ENCODE data around the gene POU2F1. TPM values are rescaled to one million over a fixed set of nuclear protein-coding genes. Genes with fewer than 3 reads are reported as not detected.

The POU2F1 gene
- total RNA-seq, 4 donors from 2014 or later = 8.4 to 32.1 (median 17.5) TPM

GRCh38 chr1:167339405-167339804, 118.7 kb downstream of the POU2F1 start:
- Histone ChIP-seq H3K9me3 (peaks cover 8% of the 10 kb centered on the region), H3K4me3 (no peak overlapping the region), H3K27ac (no peak overlapping the region), H3K4me1 (no peaks in the 10 kb centered on the region), H3K27me3 (no peaks in the 10 kb centered on the region), H3K36me3 (peaks cover 7% of the 10 kb centered on the region)
- DNase-seq (ENCODE audit: low spot score in 2 of 2) = no peak
- TF ChIP-seq POLR2AphosphoS5 (IDR thresholded peaks at IDR 0.05) (no peak), POLR2A (IDR thresholded peaks at IDR 0.05) (no peak), EP300 (IDR thresholded peaks at IDR 0.05) (no peak), CTCF (IDR thresholded peaks at IDR 0.05) (no peak)

GRCh38 chr1:167342846-167343245, 122.2 kb downstream of the POU2F1 start:
- Histone ChIP-seq H3K4me1 (no peaks in the 10 kb centered on the region), H3K9me3 (peaks cover 2% of the 10 kb centered on the region), H3K4me3 (no peak overlapping the region), H3K36me3 (peaks cover 5% of the 10 kb centered on the region), H3K27me3 (no peaks in the 10 kb centered on the region), H3K27ac (no peak overlapping the region)
- TF ChIP-seq POLR2A (IDR thresholded peaks at IDR 0.05) = no peak
- no peak for TF ChIP-seq CTCF (IDR thresholded peaks at IDR 0.05)
- no peak for TF ChIP-seq POLR2AphosphoS5 (IDR thresholded peaks at IDR 0.05)
- TF ChIP-seq EP300 (IDR thresholded peaks at IDR 0.05) = no peak
- DNase-seq (ENCODE audit: low spot score in 2 of 2) = no peak
- WGBS = 87% methylated on average over 3 of the region's 3 CpGs

- H3K27ac ChIP-seq = no peak overlapping the region
- TF ChIP-seq POLR2AphosphoS5 (IDR thresholded peaks at IDR 0.05) = no peak
- TF ChIP-seq EP300 (IDR thresholded peaks at IDR 0.05) = no peak
- no peak for TF ChIP-seq CTCF (IDR thresholded peaks at IDR 0.05)
- TF ChIP-seq POLR2A (IDR thresholded peaks at IDR 0.05) = no peak
- no peak overlapping the region for H3K4me3 ChIP-seq
- no peak for DNase-seq (ENCODE audit: low spot score in 2 of 2)
- H3K36me3 ChIP-seq = no peaks in the 10 kb centered on the region
- no peaks in the 10 kb centered on the region for H3K9me3 ChIP-seq
- H3K27me3 ChIP-seq = no peaks in the 10 kb centered on the region
- WGBS = 85% methylated on average over 1 of the region's 1 CpG
- H3K4me1 ChIP-seq = no peaks in the 10 kb centered on the region
These were observed 123.4 kb downstream of the POU2F1 start for GRCh38 chr1:167344112-167344511.

- no peaks in the 10 kb centered on the region for H3K9me3 ChIP-seq
- no peaks in the 10 kb centered on the region for H3K36me3 ChIP-seq
- DNase-seq (ENCODE audit: low spot score in 2 of 2) = no peak
- no peaks in the 10 kb centered on the region for H3K27me3 ChIP-seq
- WGBS = 80% methylated on average over 10 of the region's 10 CpGs
- no peak overlapping the region for H3K27ac ChIP-seq
- no peaks in the 10 kb centered on the region for H3K4me1 ChIP-seq
- TF ChIP-seq CTCF (IDR thresholded peaks at IDR 0.05) (no peak), POLR2AphosphoS5 (IDR thresholded peaks at IDR 0.05) (no peak), POLR2A (IDR thresholded peaks at IDR 0.05) (no peak), EP300 (IDR thresholded peaks at IDR 0.05) (no peak)
- no peak overlapping the region for H3K4me3 ChIP-seq
These were observed 124.1 kb downstream of the POU2F1 start for GRCh38 chr1:167344615-167345385.

- no peak for DNase-seq (ENCODE audit: low spot score in 2 of 2)
- no peaks in the 10 kb centered on the region for H3K9me3 ChIP-seq
- H3K27me3 ChIP-seq = no peaks in the 10 kb centered on the region
- no peaks in the 10 kb centered on the region for H3K4me1 ChIP-seq
- TF ChIP-seq CTCF (IDR thresholded peaks at IDR 0.05) (no peak), POLR2A (IDR thresholded peaks at IDR 0.05) (no peak), EP300 (IDR thresholded peaks at IDR 0.05) (no peak), POLR2AphosphoS5 (IDR thresholded peaks at IDR 0.05) (no peak)
- H3K4me3 ChIP-seq = no peak overlapping the region
- WGBS = 31% methylated on average over 1 of the region's 1 CpG
- no peaks in the 10 kb centered on the region for H3K36me3 ChIP-seq
- H3K27ac ChIP-seq = no peak overlapping the region
These were observed 124.7 kb downstream of the POU2F1 start for GRCh38 chr1:167345386-167345733.

Measured in suprapubic skin (tissue), 4 donors.